K562 (cell line): ENCODE data around the gene METTL25B. TPM values are rescaled to one million over a fixed set of nuclear protein-coding genes. Genes with fewer than 3 reads are reported as not detected.

Source experiments
- ATAC-seq: fragments of 200-7000 bp; cut with Tn5 transposase; 3 replicates; pipeline ENCODE4 v1.9.1; 2020; ENCODE audit warnings: moderate library complexity
- BruUV-seq: library from RNA; stranded (reverse); fragments of 400-500 nt; replicated peaks from 2 replicates; lab custom pipeline; 2021; lab: Mats Ljungman, UMichigan
- CTCF ChIA-PET: fragments of 300-600 bp; formaldehyde crosslinking; extraction: SDS; loops from one replicate; lab custom pipeline; 2021; ENCODE audit warnings: low intra/inter-chr PET ratio; lab: Yijun Ruan, JAX
- POLR2A ChIA-PET: fragments of 300-600, 350-650 bp; sonication (Branson Sonifier 250); formaldehyde crosslinking; extraction: SDS; loops from one replicate; lab custom pipeline; 2021; ENCODE audit warnings: antibody characterized with exemption, inconsistent platforms; lab: Yijun Ruan, JAX
- DNase-seq, 4 experiments: peaks; one replicate each; pipeline versions ENCODE4 v3.0.0 to v3.0.0-alpha.2; 2011 to 2018; ENCODE audit warnings: low spot score in 3 of 4, mixed read lengths in 3 of 4; ENCODE audit errors: extremely low read depth in 1 of 4
- FAIRE-seq: peaks from 2 replicates; lab custom pipeline; 2011; peaks lifted over from hg19 to GRCh38; lab: Jason Lieb, UNC
- H2AFZ ChIP-seq: 2 replicates; pipeline ENCODE4 v1.6.0; 2011; ENCODE audit warnings: low read depth, low read length, control low read depth, inconsistent platforms
- H3K27ac ChIP-seq: fragments of 200-600 bp; 3 replicates; pipeline ENCODE4 v1.8.0; 2011; ENCODE audit warnings: low read depth, mild to moderate bottlenecking, control low read depth, inconsistent platforms, low read length, moderate library complexity, mixed read lengths; ENCODE audit errors: extremely low read depth
- H3K27me3 ChIP-seq, 2 experiments: fragments of 300-600 bp in 1 of 2; 2 replicates in 1 of 2; 3 replicates in 1 of 2; pipeline versions ENCODE4 v1.6.0 to v1.8.0; 2011; ENCODE audit warnings: inconsistent platforms in 2 of 2, low read length in 2 of 2, mild to moderate bottlenecking in 1 of 2, mixed read lengths in 1 of 2, moderate library complexity in 1 of 2; ENCODE audit not compliant: control insufficient read depth in 2 of 2, insufficient read depth in 2 of 2
- H3K36me3 ChIP-seq: fragments of 300-600 bp; 3 replicates; pipeline ENCODE4 v1.8.0; 2011; ENCODE audit warnings: mild to moderate bottlenecking, low read length, inconsistent platforms; ENCODE audit not compliant: control insufficient read depth, insufficient read depth
- H3K4me1 ChIP-seq, 2 experiments: fragments of 200-600 bp in 1 of 2; replicated peaks in 1 of 2; 2 replicates in 1 of 2; 3 replicates in 1 of 2; pipeline versions ENCODE4 v1.5.1 to v1.8.0; 2011; ENCODE audit warnings: inconsistent platforms in 2 of 2, low read length in 2 of 2, mild to moderate bottlenecking in 1 of 2, mixed read lengths in 1 of 2, moderate library complexity in 1 of 2; ENCODE audit not compliant: control insufficient read depth in 2 of 2, insufficient read depth in 2 of 2
- H3K4me2 ChIP-seq: 2 replicates; pipeline ENCODE4 v1.6.1; 2011; ENCODE audit warnings: low read length, control low read depth, inconsistent platforms, mixed read lengths; ENCODE audit not compliant: insufficient read depth
- H3K4me3 ChIP-seq: fragments of 200-600 bp; sonication (generic), shearing (Covaris generic); 2 replicates; pipeline ENCODE4 v1.5.1; 2016; ENCODE audit warnings: control low read depth, inconsistent platforms
- H3K79me2 ChIP-seq: fragments of 200-600 bp; 3 replicates; pipeline ENCODE4 v1.8.0; 2011; ENCODE audit warnings: low read length, inconsistent platforms; ENCODE audit not compliant: control insufficient read depth, insufficient read depth
- H3K9ac ChIP-seq, 2 experiments: 2 replicates each; pipeline versions ENCODE4 v1.6.0 to v1.6.1; 2011; ENCODE audit warnings: low read depth in 2 of 2, low read length in 2 of 2, control low read depth in 1 of 2, inconsistent platforms in 1 of 2, mild to moderate bottlenecking in 1 of 2, mixed read lengths in 1 of 2; ENCODE audit not compliant: insufficient read depth in 1 of 2
- H3K9me1 ChIP-seq: one replicate; pipeline ENCODE4 v1.6.0; 2011; ENCODE audit warnings: inconsistent platforms, mild to moderate bottlenecking, low read length, moderate library complexity; ENCODE audit not compliant: control insufficient read depth, insufficient read depth
- H3K9me3 ChIP-seq: replicated peaks from 2 replicates; pipeline ENCODE4 v1.5.1; 2011; ENCODE audit warnings: low read depth, low read length, inconsistent platforms; ENCODE audit not compliant: control insufficient read depth, insufficient read depth
- H4K20me1 ChIP-seq: replicated peaks from 2 replicates; pipeline ENCODE4 v1.6.1; 2011; ENCODE audit warnings: low read length, inconsistent platforms, mixed read lengths; ENCODE audit not compliant: control insufficient read depth, insufficient read depth
- CREB3L1 ChIP-seq: fragments of 450-650 bp; IDR thresholded peaks from 2 replicates; pipeline ENCODE4 v1.6.1; 2014; ENCODE audit warnings: low read depth, mild to moderate bottlenecking, moderate library complexity, borderline replicate concordance
- GABPA ChIP-seq: fragments of 200-800 bp; sonication (Bioruptor generic); conservative IDR thresholded peaks from 2 replicates; pipeline ENCODE4 v1.6.1; 2016; ENCODE audit warnings: low read depth, missing genetic modification characterization, missing compliant biosample characterization
- GATAD2B ChIP-seq: fragments of 450-650 bp; IDR thresholded peaks from 2 replicates; pipeline ENCODE4 v1.6.1; 2017; ENCODE audit warnings: mild to moderate bottlenecking, borderline replicate concordance
- HNRNPL ChIP-seq: fragments of 200-400 bp; formaldehyde crosslinking; IDR thresholded peaks from 2 replicates; pipeline ENCODE4 v1.6.1; 2017; ENCODE audit warnings: low read depth, mild to moderate bottlenecking, low read length
- JUND ChIP-seq, 2 experiments: IDR thresholded peaks; 2 replicates in 1 of 2; 3 replicates in 1 of 2; pipeline ENCODE4 v1.6.1; 2011; ENCODE audit warnings: borderline replicate concordance in 2 of 2, low read depth in 2 of 2, low read length in 2 of 2, improper control_type of control experiment in 1 of 2, missing biosample characterization in 1 of 2, missing genetic modification characterization in 1 of 2, missing genetic modification reagents in 1 of 2
- PHTF2 ChIP-seq: fragments of 250-450 bp; sonication (Bioruptor Pico); IDR thresholded peaks from 2 replicates; pipeline ENCODE4 v1.5.0; 2021; ENCODE audit warnings: mild to moderate bottlenecking
- SP1 ChIP-seq: sonication (generic); formaldehyde crosslinking; IDR thresholded peaks from 2 replicates; pipeline ENCODE4 v1.8.1; 2022; ENCODE audit warnings: mild to moderate bottlenecking, missing genetic modification reagents
- SREBF2 ChIP-seq: sonication (generic); formaldehyde crosslinking; IDR thresholded peaks from 2 replicates; pipeline ENCODE4 v1.4.0; 2020; ENCODE audit warnings: mild to moderate bottlenecking, missing genetic modification reagents
- SRF ChIP-seq, 2 experiments: fragments of 250-450, 450-650 bp in 1 of 2; sonication (Bioruptor Pico) in 1 of 2; sonication (generic) in 1 of 2; formaldehyde crosslinking; IDR thresholded peaks; 2 replicates each; pipeline versions ENCODE4 v1.5.0 to v1.5.1; 2020 to 2022; ENCODE audit warnings: mild to moderate bottlenecking in 1 of 2, missing genetic modification reagents in 1 of 2
- TCFL5 ChIP-seq: fragments of 250-450 bp; sonication (Bioruptor Pico); conservative IDR thresholded peaks from 2 replicates; pipeline ENCODE4 v1.6.1; 2021; ENCODE audit warnings: mild to moderate bottlenecking, moderate library complexity, matching md5 sums
- TEAD1 ChIP-seq, 2 experiments: fragments of 450-650 bp in 1 of 2; sonication (generic) in 1 of 2; formaldehyde crosslinking; IDR thresholded peaks; 2 replicates each; pipeline versions ENCODE4 v1.4.0 to v1.8.0; 2020 to 2022; ENCODE audit warnings: mild to moderate bottlenecking in 2 of 2, missing genetic modification reagents in 1 of 2
- XRCC3 ChIP-seq: fragments of 450-650 bp; IDR thresholded peaks from 2 replicates; pipeline ENCODE4 v1.6.1; 2017; ENCODE audit warnings: mild to moderate bottlenecking, moderate library complexity
- ZBTB11 ChIP-seq, 3 experiments: fragments of 200-800 bp in 1 of 3; fragments of 250-450 bp in 1 of 3; fragments of 450-650 bp in 1 of 3; sonication (Bioruptor Pico) in 1 of 3; sonication (Bioruptor generic) in 1 of 3; formaldehyde crosslinking in 1 of 3; IDR thresholded peaks; 2 replicates each; pipeline versions ENCODE4 v1.6.1 to v1.8.0; 2016 to 2022; ENCODE audit warnings: mild to moderate bottlenecking in 2 of 3, missing genetic modification characterization in 2 of 3, missing compliant biosample characterization in 1 of 3, moderate library complexity in 1 of 3
- ZNF143 ChIP-seq: sonication (generic); formaldehyde crosslinking; IDR thresholded peaks from 2 replicates; pipeline ENCODE4 v1.9.0; 2022; ENCODE audit warnings: mild to moderate bottlenecking, missing genetic modification reagents
- WGBS: fragments of 100-300 bp; shearing (Covaris generic); methylation state at CpG from one replicate; pipeline ENCODE4 v1.1.6; 2016; ENCODE audit warnings: low coverage, mixed read lengths; ENCODE audit not compliant: insufficient coverage; ENCODE audit errors: missing lambda C conversion rate; 5-methylcytosine and 5-hydroxymethylcytosine counted together
- in situ Hi-C: fragments of 300-500 bp; cut with MboI; formaldehyde crosslinking; loops from 4 replicates; pipeline ENCODE4 v1.15.0; 2018; ENCODE audit warnings: inconsistent platforms, mixed read lengths
- intact Hi-C: fragments of 100-400 bp; cut with micrococcal nuclease; formaldehyde crosslinking; loops from 2 replicates; pipeline ENCODE4 v1.14.2; 2022
- polyA plus RNA-seq, 8 experiments: library from polyadenylated mRNA; depleted of rRNA in 4 of 8; stranded (reverse) in 5 of 8; unstranded in 3 of 8; fragments of >200 nt; fragmentation: Nextera tagmentation in 2 of 8; fragmentation: Illumina TruSeq in 1 of 8; extraction: Ambion mirVana in 2 of 8; extraction: Trizol in 1 of 8; gene quantifications; 2 replicates each; pipeline versions ENCODE4 v1.2.1 to v1.2.3, GENCODE V29; 2011 to 2014; ENCODE audit warnings: inconsistent platforms in 1 of 8, missing spikeins in 1 of 8
- total RNA-seq, 7 experiments: library from RNA; depleted of rRNA in 6 of 7; stranded (reverse); fragments of >200 nt in 6 of 7; fragmentation: Illumina TruSeq in 2 of 7; extraction: Trizol in 2 of 7; gene quantifications; 2 replicates each; pipeline versions ENCODE4 v1.2.1 to v1.2.3, GENCODE V29; 2011 to 2021; ENCODE audit warnings: low replicate concordance in 1 of 7

METTL25B gene
- total and polyA plus RNA-seq, 9 of the 15 experiments (the other 6 are each of a cell fraction or from before 2014, with no cell fraction given): 7.7 to 48.3 (median 33.1) TPM

GRCh38 chr1:156725683-156726280, 2.5 kb upstream of the METTL25B start:
- Histone ChIP-seq H3K4me1 (peaks cover 13 to 17% of the 10 kb centered on the region in 2 experiments; a peak in 4 of 5 replicates), H4K20me1 (peaks cover 31% of the 10 kb centered on the region), H3K4me3 (peak overlapping the region; percentile 76), H3K36me3 (peaks cover 73% of the 10 kb centered on the region), H3K9ac (peak overlapping the region; percentile 72 to 91), H3K27me3 (no peaks in the 10 kb centered on the region; a peak in 1 of 5 replicates), H3K9me3 (no peaks in the 10 kb centered on the region), H2AFZ (0 out of 2 replicates have a peak overlapping the region, but pooled peaks have one; percentile 25), H3K79me2 (peaks cover 82% of the 10 kb centered on the region), H3K9me1 (no peaks in the 10 kb centered on the region), H3K27ac (peak overlapping the region; percentile 82), H3K4me2 (peak overlapping the region; percentile 100)
- ChIA-PET CTCF (interaction anchor here (0.6 to 6.9 kb wide), 18 partner anchors 20 to 194 kb away, joined by 3 to 143 read pairs (median 7); partner anchors contain the start of genes CRABP2, HAPLN2, INSRR and NES), POLR2A (interaction anchor here (0.6 to 5.0 kb wide), 33 partner anchors 9 to 195 kb away, joined by 3 to 60 read pairs (median 4); partner anchors contain the start of genes HDGF, LRRC71, MRPL24 and NES)
- WGBS: under 1% methylated on average over 17 of the region's 18 CpGs
- intact Hi-C loops: loop anchor here (1.0 to 5.0 kb wide), 8 partner anchors 19 to 197 kb away; partner anchors contain the start of genes LRRC71, NTRK1 and PRCC
- in situ Hi-C loops: loop anchor here (5.0 to 25.0 kb wide), 3 partner anchors 42 to 1413 kb away; partner anchors contain the start of genes FDPS, NTRK1, PKLR and PRCC
- ATAC-seq (peak; percentile 85), FAIRE-seq (peak; percentile 93), DNase-seq (peak; percentile 70 to 98 (median 82))
- BruUV-seq: no TSS peak
- no peak for TF ChIP-seq SREBF2 (CRISPR knock-in tag)
- TF ChIP-seq ZNF143: peak; percentile 68
- TF ChIP-seq PHTF2 (CRISPR knock-in tag): no peak
- TF ChIP-seq TCFL5 (CRISPR knock-in tag): no peak
- peak; percentile 75 for TF ChIP-seq SP1
- TF ChIP-seq JUND (IDR thresholded peaks at IDR 0.05; ENCODE audit: borderline replicate concordance, low read depth, low read length): peak; percentile 66
- TF ChIP-seq JUND (tag; IDR thresholded peaks at IDR 0.05; ENCODE audit: borderline replicate concordance, low read depth, low read length): peak; percentile 72; the same call in 2 of the 3 replicates
- peak; percentile 67 for TF ChIP-seq GABPA (tag)
- TF ChIP-seq HNRNPL: no peak
- peak in 1 of 2 experiments; percentile 8; a peak in 1 of 4 replicates for TF ChIP-seq TEAD1 (CRISPR knock-in tag; IDR thresholded peaks at IDR 0.05)
- no peak for TF ChIP-seq XRCC3
- no peak for TF ChIP-seq GATAD2B
- 0 out of 6 replicates have a peak, but pooled peaks of 1 of the 3 experiments have one; percentile 11 for TF ChIP-seq ZBTB11 (CRISPR knock-in tag; IDR thresholded peaks at IDR 0.05)
- TF ChIP-seq SRF (CRISPR knock-in tag; IDR thresholded peaks at IDR 0.05): peak in 1 of 2 experiments; percentile 78; a peak in 2 of 4 replicates
- peak; percentile 62; the same call in 1 of the 2 replicates for TF ChIP-seq CREB3L1
